Measurements from ENCODE around the gene GPR65. TPM values are rescaled to one million over a fixed set of nuclear protein-coding genes. Genes with fewer than 3 reads are reported as not detected.

Gene GPR65
- total and polyA plus RNA-seq, 9 of the 15 experiments (the other 6 are each of a cell fraction or from before 2014, with no cell fraction given) = 0.03 to 0.11 (median 0.04) TPM; not detected in 6

- no peaks in the 10 kb centered on the region for H3K36me3 ChIP-seq (ENCODE audit: control insufficient read depth, insufficient read depth, low read length)
- TF ChIP-seq CBFB (CRISPR knock-in tag; IDR thresholded peaks at IDR 0.05) = no peak
- no peaks in the 10 kb centered on the region for H3K4me1 ChIP-seq (replicated peaks in 1 of 2; ENCODE audit: control insufficient read depth in 2 of 2, insufficient read depth in 2 of 2, low read length in 2 of 2)
- H3K9me1 ChIP-seq (ENCODE audit: control insufficient read depth, insufficient read depth, low read length) = no peaks in the 10 kb centered on the region
- H3K4me3 ChIP-seq = no peak overlapping the region
- no peak overlapping the region for H3K9ac ChIP-seq (ENCODE audit: insufficient read depth in 1 of 2, low read depth in 2 of 2, low read length in 2 of 2)
- no peak overlapping the region for H3K27ac ChIP-seq (ENCODE audit: extremely low read depth, low read depth, low read length)
- BruUV-seq (replicated peaks) = no TSS peak
- FAIRE-seq (no peak), DNase-seq (ENCODE audit: extremely low read depth in 1 of 4, low spot score in 3 of 4) (no peak), ATAC-seq (no peak)
- no peaks in the 10 kb centered on the region for H3K9me3 ChIP-seq (replicated peaks; ENCODE audit: control insufficient read depth, insufficient read depth, low read depth, low read length)
- in situ Hi-C loops (cut with MboI) = no loop called here
- ChIA-PET CTCF (ENCODE audit: low intra/inter-chr PET ratio) (no interaction called here), POLR2A (no interaction called here)
- no peak overlapping the region for H3K4me2 ChIP-seq (ENCODE audit: insufficient read depth, low read length)
- no peaks in the 10 kb centered on the region for H3K27me3 ChIP-seq (ENCODE audit: control insufficient read depth in 2 of 2, insufficient read depth in 2 of 2, low read length in 2 of 2)
- no peak overlapping the region for H2AFZ ChIP-seq (ENCODE audit: low read depth, low read length)
- WGBS (ENCODE audit: insufficient coverage, low coverage, missing lambda C conversion rate) = 60% methylated on average over 2 of the region's 2 CpGs
- no peaks in the 10 kb centered on the region for H3K79me2 ChIP-seq (ENCODE audit: control insufficient read depth, insufficient read depth, low read length)
- intact Hi-C loops (cut with micrococcal nuclease) = no loop called here
- no peaks in the 10 kb centered on the region for H4K20me1 ChIP-seq (replicated peaks; ENCODE audit: control insufficient read depth, insufficient read depth, low read length)
These were observed 3.3 kb downstream of the GPR65 start for GRCh38 chr14:88008039-88008742.

DNA sequence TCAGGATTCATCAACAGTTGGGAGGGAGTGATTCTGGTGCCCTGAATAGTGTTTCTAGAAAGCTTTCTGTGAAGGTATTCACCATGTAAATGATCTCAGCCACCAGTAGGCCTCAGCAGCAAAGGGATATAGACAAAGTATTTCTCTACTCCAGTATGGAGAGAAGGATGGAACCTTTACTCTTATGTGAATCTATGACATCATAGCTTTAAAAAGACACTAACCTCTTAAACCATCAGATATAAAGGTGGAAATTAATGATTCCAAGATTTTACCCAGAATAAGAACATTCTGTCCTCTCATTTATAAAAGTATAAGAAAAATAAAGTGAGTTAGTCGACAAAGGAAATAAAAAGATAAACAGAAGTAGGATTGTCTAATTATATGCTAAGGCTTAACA, 4.6 kb downstream of the GPR65 start:
- FAIRE-seq (no peak), DNase-seq (ENCODE audit: extremely low read depth in 1 of 4, low spot score in 3 of 4) (no peak), ATAC-seq (no peak)
- POLR2A ChIA-PET = interaction anchor here (0.5 kb wide), 1 partner anchor 106 kb away, joined by 4 read pairs; no protein-coding TSS in a partner anchor
- Histone ChIP-seq H2AFZ (ENCODE audit: low read depth, low read length) (no peak overlapping the region), H3K4me1 (replicated peaks in 1 of 2; ENCODE audit: control insufficient read depth in 2 of 2, insufficient read depth in 2 of 2, low read length in 2 of 2) (no peaks in the 10 kb centered on the region), H3K4me3 (no peak overlapping the region), H3K27me3 (ENCODE audit: control insufficient read depth in 2 of 2, insufficient read depth in 2 of 2, low read length in 2 of 2) (no peaks in the 10 kb centered on the region), H3K36me3 (ENCODE audit: control insufficient read depth, insufficient read depth, low read length) (no peaks in the 10 kb centered on the region), H3K4me2 (ENCODE audit: insufficient read depth, low read length) (no peak overlapping the region), H3K9ac (ENCODE audit: insufficient read depth in 1 of 2, low read depth in 2 of 2, low read length in 2 of 2) (no peak overlapping the region), H3K9me3 (replicated peaks; ENCODE audit: control insufficient read depth, insufficient read depth, low read depth, low read length) (no peaks in the 10 kb centered on the region), H3K27ac (ENCODE audit: extremely low read depth, low read depth, low read length) (no peak overlapping the region), H3K9me1 (ENCODE audit: control insufficient read depth, insufficient read depth, low read length) (no peaks in the 10 kb centered on the region), H4K20me1 (replicated peaks; ENCODE audit: control insufficient read depth, insufficient read depth, low read length) (no peaks in the 10 kb centered on the region), H3K79me2 (ENCODE audit: control insufficient read depth, insufficient read depth, low read length) (no peaks in the 10 kb centered on the region)
- intact Hi-C loops (cut with micrococcal nuclease) (no loop called here), in situ Hi-C loops (cut with MboI) (no loop called here)
- CTCF ChIA-PET (ENCODE audit: low intra/inter-chr PET ratio) = no interaction called here
- BruUV-seq (replicated peaks) = no TSS peak
- TF ChIP-seq BACH1 (tag; IDR thresholded peaks at IDR 0.05) (no peak), ZNF239 (CRISPR knock-in tag; IDR thresholded peaks at IDR 0.05) (no peak), RUNX1 (IDR thresholded peaks at IDR 0.05; ENCODE audit: low read depth) (no peak), TAF1 (IDR thresholded peaks at IDR 0.05; ENCODE audit: control insufficient read depth, extremely low read depth, insufficient read depth, low read length, severe bottlenecking) (no peak), HDAC8 (tag; IDR thresholded peaks at IDR 0.05) (no peak)
- TF ChIP-seq, protein P1, sequence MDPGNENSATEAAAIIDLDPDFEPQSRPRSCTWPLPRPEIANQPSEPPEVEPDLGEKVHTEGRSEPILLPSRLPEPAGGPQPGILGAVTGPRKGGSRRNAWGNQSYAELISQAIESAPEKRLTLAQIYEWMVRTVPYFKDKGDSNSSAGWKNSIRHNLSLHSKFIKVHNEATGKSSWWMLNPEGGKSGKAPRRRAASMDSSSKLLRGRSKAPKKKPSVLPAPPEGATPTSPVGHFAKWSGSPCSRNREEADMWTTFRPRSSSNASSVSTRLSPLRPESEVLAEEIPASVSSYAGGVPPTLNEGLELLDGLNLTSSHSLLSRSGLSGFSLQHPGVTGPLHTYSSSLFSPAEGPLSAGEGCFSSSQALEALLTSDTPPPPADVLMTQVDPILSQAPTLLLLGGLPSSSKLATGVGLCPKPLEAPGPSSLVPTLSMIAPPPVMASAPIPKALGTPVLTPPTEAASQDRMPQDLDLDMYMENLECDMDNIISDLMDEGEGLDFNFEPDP (CRISPR knock-in tag; IDR thresholded peaks at IDR 0.05) = no peak
- WGBS (ENCODE audit: insufficient coverage, low coverage, missing lambda C conversion rate) = 27% methylated on average over 1 of the region's 1 CpG

Measured in K562 (cell line).